Psoas muscle (tissue), 8 donors: ENCODE measurements around the gene SPSB4. TPM values are rescaled to one million over a fixed set of nuclear protein-coding genes. Genes with fewer than 3 reads are reported as not detected.

ENCODE experiments used
- ATAC-seq, 4 donors: fragments of 200-7000 bp; cut with Tn5 transposase; one replicate each; pipeline ENCODE4 v1.9.1; 2020; ENCODE audit warnings: moderate library complexity in 3 of 4, mild to moderate bottlenecking in 2 of 4
- DNase-seq, 2 donors: peaks; one replicate each; pipeline ENCODE4 v3.0.0-alpha.2; 2020
- H3K27ac ChIP-seq: fragments of 200-600 bp; one replicate; pipeline ENCODE4 v1.8.0; 2022
- H3K27me3 ChIP-seq, 3 donors: fragments of 200-600 bp in 1 of 3; one replicate each; pipeline versions ENCODE4 v1.6.1 to v1.8.0; 2013 to 2022; ENCODE audit warnings: low read length in 2 of 3, mild to moderate bottlenecking in 2 of 3, moderate library complexity in 1 of 3; ENCODE audit not compliant: insufficient read depth in 3 of 3
- H3K36me3 ChIP-seq, 2 donors: fragments of 200-600 bp in 1 of 2; one replicate each; pipeline versions ENCODE4 v1.6.1 to v1.8.0; 2013 to 2022; ENCODE audit warnings: low read depth in 1 of 2, mild to moderate bottlenecking in 1 of 2, moderate library complexity in 1 of 2; ENCODE audit not compliant: insufficient read depth in 1 of 2
- H3K4me1 ChIP-seq: fragments of 200-600 bp; one replicate; pipeline ENCODE4 v1.8.0; 2022
- H3K4me3 ChIP-seq: fragments of 200-600 bp; one replicate; pipeline ENCODE4 v1.8.0; 2022; ENCODE audit warnings: mild to moderate bottlenecking
- H3K9me3 ChIP-seq: fragments of 200-600 bp; one replicate; pipeline ENCODE4 v1.8.0; 2022
- WGBS, 3 donors: extraction: QIAGEN DNeasy Blood & Tissue Kit; methylation state at CpG; one replicate each; pipeline versions ENCODE4 v1.1.6 to v1.1.7; 2013; 5-methylcytosine and 5-hydroxymethylcytosine counted together
- intact Hi-C, 2 donors: fragments of 100-400 bp; cut with DNase I; formaldehyde crosslinking; loops; one replicate each; pipeline versions ENCODE4 v1.11.0 to v1.14.2; 2022
- polyA plus RNA-seq, 3 donors: library from polyadenylated mRNA; stranded (reverse); fragments of 200-250 nt; gene quantifications; one replicate each; pipeline ENCODE4 v1.2.3, GENCODE V29; 2013
- total RNA-seq, 4 donors: library from RNA; stranded (reverse); fragmentation: NEBNext Ultra II Directional in 2 of 4; extraction: Animal tissue kit (Norgen Biotek cat#: 25700) in 2 of 4; gene quantifications; one replicate each; pipeline versions ENCODE4 v1.2.1 to v1.2.4, GENCODE V29; 2021 to 2023
- TF ChIP-seq, protein P1 (sequence below): fragments of 200-600 bp; IDR thresholded peaks from one replicate; pipeline ENCODE4 v1.8.0; 2022; ENCODE audit warnings: antibody characterized with exemption
- donor health status: healthy with polysubstance abuse.
- donor health status: DM: no; HTN: no; CAD: no; lungs with moderate emphysema.
- donor health status: Bipolar disorder and iron deficiency.
- donor health status: healthy.
- donor health status: DM: yes; HTN: yes; CAD: no.
- donor health status: DM: no; HTN: no; CAD: no.
- donor health status: DM: no; HTN: no; CAD: no.
- donor health status: DM: yes; HTN: yes; CAD: no.

The SPSB4 gene
- total and polyA plus RNA-seq, 7 donors = 0.39 to 1.9 (median 0.59) TPM

- DNase-seq = no peak
- intact Hi-C loops = no loop called here
Observed at GRCh38 chr3:141065841-141066805, 15.0 kb downstream of the SPSB4 start.

DNA sequence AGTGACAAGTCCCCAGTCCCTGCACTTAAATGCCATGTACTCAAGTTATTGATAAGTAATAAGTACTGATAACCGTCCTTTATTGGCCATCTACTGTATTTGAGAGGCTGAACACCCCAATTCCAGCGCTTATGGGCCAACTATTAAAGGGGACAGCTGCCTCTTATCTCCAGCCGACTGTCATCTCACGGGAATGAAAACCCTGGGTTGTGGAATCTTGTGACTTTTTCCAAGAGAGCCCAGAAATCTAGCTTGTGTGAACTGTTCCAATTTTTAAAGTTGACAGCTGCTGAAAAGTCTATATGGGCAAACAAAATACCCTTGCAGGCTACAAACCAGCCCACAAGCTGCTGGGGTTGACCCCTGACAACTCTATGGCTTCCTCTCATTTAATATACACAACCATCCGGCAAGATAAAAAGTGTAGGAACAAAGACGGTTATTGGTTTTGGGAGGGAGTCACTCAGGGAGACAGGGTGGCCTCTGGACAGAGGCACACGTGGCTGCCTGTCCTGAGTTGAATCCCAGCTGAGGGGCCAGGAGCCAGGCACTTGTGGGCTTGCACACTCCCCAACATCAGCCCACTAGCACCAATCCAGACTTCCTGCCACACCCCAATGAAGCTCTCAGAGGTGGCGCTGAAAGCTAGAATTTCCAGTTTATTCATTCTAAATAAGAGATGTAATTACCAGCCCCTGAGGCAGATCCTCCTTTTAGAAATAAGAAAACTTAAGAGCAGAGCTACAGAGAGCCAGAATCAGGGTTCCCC lies 16.2 kb downstream of the SPSB4 start:
- DNase-seq (no peak), ATAC-seq (no peak)
- Histone ChIP-seq H3K4me1 (no peaks in the 10 kb centered on the region), H3K4me3 (no peak overlapping the region), H3K36me3 (no peaks in the 10 kb centered on the region), H3K27ac (no peak overlapping the region), H3K27me3 (no peaks in the 10 kb centered on the region), H3K9me3 (no peaks in the 10 kb centered on the region)
- TF ChIP-seq, protein P1, sequence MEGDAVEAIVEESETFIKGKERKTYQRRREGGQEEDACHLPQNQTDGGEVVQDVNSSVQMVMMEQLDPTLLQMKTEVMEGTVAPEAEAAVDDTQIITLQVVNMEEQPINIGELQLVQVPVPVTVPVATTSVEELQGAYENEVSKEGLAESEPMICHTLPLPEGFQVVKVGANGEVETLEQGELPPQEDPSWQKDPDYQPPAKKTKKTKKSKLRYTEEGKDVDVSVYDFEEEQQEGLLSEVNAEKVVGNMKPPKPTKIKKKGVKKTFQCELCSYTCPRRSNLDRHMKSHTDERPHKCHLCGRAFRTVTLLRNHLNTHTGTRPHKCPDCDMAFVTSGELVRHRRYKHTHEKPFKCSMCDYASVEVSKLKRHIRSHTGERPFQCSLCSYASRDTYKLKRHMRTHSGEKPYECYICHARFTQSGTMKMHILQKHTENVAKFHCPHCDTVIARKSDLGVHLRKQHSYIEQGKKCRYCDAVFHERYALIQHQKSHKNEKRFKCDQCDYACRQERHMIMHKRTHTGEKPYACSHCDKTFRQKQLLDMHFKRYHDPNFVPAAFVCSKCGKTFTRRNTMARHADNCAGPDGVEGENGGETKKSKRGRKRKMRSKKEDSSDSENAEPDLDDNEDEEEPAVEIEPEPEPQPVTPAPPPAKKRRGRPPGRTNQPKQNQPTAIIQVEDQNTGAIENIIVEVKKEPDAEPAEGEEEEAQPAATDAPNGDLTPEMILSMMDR = no peak
- WGBS, 3 donors = 61 to 70% (median 61%) methylated on average over 8 of the region's 8 CpGs
- intact Hi-C loops = no loop called here

More at GRCh38 chr3:141065841-141066805, 15.0 kb downstream of the SPSB4 start:
- H3K4me1 ChIP-seq = no peaks in the 10 kb centered on the region
- H3K9me3 ChIP-seq = no peaks in the 10 kb centered on the region
- no peaks in the 10 kb centered on the region for H3K36me3 ChIP-seq
- H3K27me3 ChIP-seq = no peaks in the 10 kb centered on the region
- ATAC-seq = no peak
- no peak overlapping the region for H3K27ac ChIP-seq
- TF ChIP-seq, protein P1 = no peak
- H3K4me3 ChIP-seq = no peak overlapping the region
- 96 to 98% (median 97%) methylated on average over 76 to 81 of the region's 81 CpGs for WGBS, 3 donors

DNA sequence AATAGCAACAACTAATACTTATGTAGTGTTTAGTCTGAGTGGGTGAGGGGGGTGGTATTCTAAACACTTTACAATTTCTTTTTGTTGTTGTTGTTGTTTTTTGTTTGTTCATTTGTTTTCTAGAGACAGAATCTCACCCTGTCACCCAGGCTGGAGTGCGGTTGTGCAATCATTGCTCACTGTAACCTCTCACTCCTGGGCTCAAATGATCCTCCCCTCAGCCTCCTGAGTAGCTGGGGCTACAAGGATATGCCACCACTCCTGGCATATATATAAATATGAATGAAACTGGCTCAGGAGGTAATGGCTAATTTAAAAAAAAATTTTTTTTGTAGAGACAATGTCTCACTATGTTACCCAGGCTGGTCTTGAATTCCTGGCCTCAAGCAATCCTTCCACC lies 19.1 kb downstream of the SPSB4 start:
- intact Hi-C loops = no loop called here
- ATAC-seq (no peak), DNase-seq (no peak)
- Histone ChIP-seq H3K27ac (no peak overlapping the region), H3K4me3 (no peak overlapping the region), H3K27me3 (no peaks in the 10 kb centered on the region), H3K9me3 (no peaks in the 10 kb centered on the region), H3K36me3 (no peaks in the 10 kb centered on the region), H3K4me1 (no peaks in the 10 kb centered on the region)
- TF ChIP-seq, protein P1 = no peak
- WGBS, 3 donors = 91 to 96% (median 96%) methylated on average over 1 of the region's 1 CpG

DNA sequence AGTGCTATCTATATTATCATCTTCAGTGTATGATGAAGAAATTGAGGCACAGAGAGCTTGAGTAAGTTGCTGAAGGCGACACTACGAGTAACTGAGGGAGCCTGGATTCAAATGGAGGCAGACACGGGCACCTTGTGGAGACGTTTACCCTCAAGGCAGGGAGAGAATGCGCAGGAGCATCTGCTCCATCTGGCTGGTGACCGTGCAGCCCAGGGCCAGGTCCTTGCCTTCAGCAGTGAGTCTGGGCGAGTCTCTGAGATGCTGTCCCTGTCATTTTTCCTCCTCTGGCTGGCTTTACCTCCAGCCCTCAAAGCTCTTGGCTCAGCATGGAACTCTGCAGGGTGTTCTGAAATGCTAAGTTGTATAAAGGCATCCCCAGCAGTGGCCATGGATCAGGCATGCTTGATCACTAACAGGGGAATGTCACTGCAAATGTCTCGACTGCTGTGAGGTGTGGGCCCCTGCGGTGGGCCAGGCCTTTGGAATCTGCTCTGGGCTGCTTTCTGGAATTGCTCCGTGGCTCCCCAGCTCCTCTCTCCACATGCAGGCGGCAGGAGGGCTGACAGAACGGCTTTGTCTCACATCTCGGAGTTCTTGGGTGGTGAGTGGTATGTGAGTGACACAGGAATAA lies 19.7 kb downstream of the SPSB4 start:
- no peak overlapping the region for H3K27ac ChIP-seq
- ATAC-seq (no peak), DNase-seq (no peak)
- TF ChIP-seq, protein P1 = no peak
- intact Hi-C loops = no loop called here
- no peaks in the 10 kb centered on the region for H3K9me3 ChIP-seq
- WGBS, 3 donors = 80 to 88% (median 84%) methylated on average over 13 of the region's 13 CpGs
- H3K27me3 ChIP-seq = no peaks in the 10 kb centered on the region
- no peaks in the 10 kb centered on the region for H3K36me3 ChIP-seq
- peaks cover under 1% of the 10 kb centered on the region for H3K4me1 ChIP-seq
- H3K4me3 ChIP-seq = no peak overlapping the region
